HCT116 (cell line): ENCODE results near the gene EFHD1.

Experiments used
- CEBPB ChIP-seq: IDR thresholded peaks from 2 replicates; pipeline ENCODE4 v1.6.1; 2012; ENCODE audit warnings: low read depth
- EZH2 ChIP-seq: fragments of 200-600 bp; sonication (generic); IDR thresholded peaks from 2 replicates; pipeline ENCODE4 v1.6.1; 2017; ENCODE audit warnings: antibody characterized with exemption, mixed run types
- JUND ChIP-seq: IDR thresholded peaks from 2 replicates; pipeline ENCODE4 v1.6.1; 2012
- POLR2A ChIP-seq: IDR thresholded peaks from 2 replicates; pipeline ENCODE4 v1.7.0; 2011; ENCODE audit warnings: borderline replicate concordance; ENCODE audit not compliant: insufficient read depth, insufficient read length; ENCODE audit errors: extremely low read depth

DNA sequence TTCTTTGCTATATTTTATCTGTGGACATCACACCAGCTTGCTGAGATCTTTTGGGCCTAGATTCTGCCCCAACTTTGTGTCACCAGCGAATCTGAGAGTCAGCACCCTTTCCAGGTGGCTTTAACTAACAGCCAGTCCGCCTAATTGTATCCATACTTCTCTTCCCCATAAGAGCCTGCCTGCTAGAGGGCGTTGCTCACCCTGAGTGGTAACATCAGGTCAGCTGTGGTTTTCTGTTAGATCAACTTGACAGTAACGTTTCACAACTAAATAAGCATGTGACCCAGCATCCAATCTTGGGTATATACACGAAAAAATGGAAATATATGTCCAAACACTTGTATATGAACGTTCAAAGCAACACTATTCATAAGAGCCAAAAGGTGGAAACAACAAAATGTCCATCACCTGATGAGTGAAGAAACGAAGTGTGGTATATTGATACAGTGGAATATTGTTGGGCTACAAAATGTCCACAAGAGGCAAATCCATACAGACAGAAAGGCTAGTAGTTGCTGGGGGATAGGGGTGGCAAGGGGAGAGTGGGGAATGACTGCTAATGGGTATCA is 24.9 kb downstream of the EFHD1 start:
- TF ChIP-seq CEBPB: no peak
- no peak for TF ChIP-seq POLR2A
- TF ChIP-seq JUND: no peak
- TF ChIP-seq EZH2: no peak
